Upper lobe of right lung (tissue), 1 donor: Measurements from ENCODE around the gene ZFX. TPM values are rescaled to one million over a fixed set of nuclear protein-coding genes. Genes with fewer than 3 reads are reported as not detected.

Experiments used
- ATAC-seq: fragments of 200-7000 bp; cut with Tn5 transposase; one replicate; pipeline ENCODE4 v1.9.1; 2020; ENCODE audit warnings: mild to moderate bottlenecking, moderate library complexity
- DNase-seq: peaks from one replicate; pipeline ENCODE4 v3.0.0-alpha.2; 2020
- H3K27ac ChIP-seq: fragments of 200-600 bp; one replicate; pipeline ENCODE4 v1.8.0; 2022
- H3K27me3 ChIP-seq: fragments of 200-600 bp; one replicate; pipeline ENCODE4 v1.8.0; 2022; ENCODE audit warnings: mild to moderate bottlenecking
- H3K36me3 ChIP-seq: fragments of 200-600 bp; one replicate; pipeline ENCODE4 v1.8.0; 2022
- H3K4me1 ChIP-seq: fragments of 200-600 bp; one replicate; pipeline ENCODE4 v1.8.0; 2022
- H3K4me3 ChIP-seq: fragments of 200-600 bp; one replicate; pipeline ENCODE4 v1.8.0; 2022; ENCODE audit warnings: mild to moderate bottlenecking
- H3K9me3 ChIP-seq: fragments of 200-600 bp; one replicate; pipeline ENCODE4 v1.8.0; 2022
- intact Hi-C: fragments of 100-400 bp; cut with DNase I; formaldehyde crosslinking; loops from one replicate; pipeline ENCODE4 v1.11.0; 2022
- total RNA-seq: library from RNA; stranded (reverse); fragmentation: NEBNext Ultra II Directional; extraction: Animal tissue kit (Norgen Biotek cat#: 25700); gene quantifications from one replicate; pipeline ENCODE4 v1.2.1, GENCODE V29; 2021
- TF ChIP-seq, protein P1 (sequence below): fragments of 200-600 bp; IDR thresholded peaks from one replicate; pipeline ENCODE4 v1.8.0; 2022; ENCODE audit warnings: antibody characterized with exemption
- donor health status: DM: no; HTN: yes; CAD: no; lungs with severe emphysema.

ZFX gene
- total RNA-seq, 1 donor from 2014 or later = 41.5 TPM

DNA sequence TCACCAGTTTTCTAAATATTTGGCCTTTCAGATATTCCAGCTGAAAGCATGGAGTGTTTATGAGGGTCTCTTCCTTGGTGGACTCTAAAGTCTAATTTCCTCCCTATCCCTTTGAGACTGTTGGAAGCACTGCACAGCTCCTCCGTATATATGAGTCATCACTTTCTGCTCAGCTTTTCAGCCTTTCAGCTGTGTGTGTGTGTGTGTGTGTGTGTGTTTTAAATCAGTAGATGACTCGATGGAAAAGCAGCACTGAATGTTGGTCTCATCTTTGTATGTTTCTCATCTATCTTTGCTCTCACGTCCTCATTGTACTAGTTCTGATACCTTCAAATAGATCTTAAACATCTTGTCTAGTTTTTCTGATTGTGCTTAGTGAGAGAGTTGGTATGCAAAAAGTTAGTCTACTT is 81.6 kb downstream of the ZFX start:
- DNase-seq (no peak), ATAC-seq (no peak)
- no peaks in the 10 kb centered on the region for H3K36me3 ChIP-seq
- no peak overlapping the region for H3K4me3 ChIP-seq
- H3K27ac ChIP-seq = no peak overlapping the region
- TF ChIP-seq, protein P1, sequence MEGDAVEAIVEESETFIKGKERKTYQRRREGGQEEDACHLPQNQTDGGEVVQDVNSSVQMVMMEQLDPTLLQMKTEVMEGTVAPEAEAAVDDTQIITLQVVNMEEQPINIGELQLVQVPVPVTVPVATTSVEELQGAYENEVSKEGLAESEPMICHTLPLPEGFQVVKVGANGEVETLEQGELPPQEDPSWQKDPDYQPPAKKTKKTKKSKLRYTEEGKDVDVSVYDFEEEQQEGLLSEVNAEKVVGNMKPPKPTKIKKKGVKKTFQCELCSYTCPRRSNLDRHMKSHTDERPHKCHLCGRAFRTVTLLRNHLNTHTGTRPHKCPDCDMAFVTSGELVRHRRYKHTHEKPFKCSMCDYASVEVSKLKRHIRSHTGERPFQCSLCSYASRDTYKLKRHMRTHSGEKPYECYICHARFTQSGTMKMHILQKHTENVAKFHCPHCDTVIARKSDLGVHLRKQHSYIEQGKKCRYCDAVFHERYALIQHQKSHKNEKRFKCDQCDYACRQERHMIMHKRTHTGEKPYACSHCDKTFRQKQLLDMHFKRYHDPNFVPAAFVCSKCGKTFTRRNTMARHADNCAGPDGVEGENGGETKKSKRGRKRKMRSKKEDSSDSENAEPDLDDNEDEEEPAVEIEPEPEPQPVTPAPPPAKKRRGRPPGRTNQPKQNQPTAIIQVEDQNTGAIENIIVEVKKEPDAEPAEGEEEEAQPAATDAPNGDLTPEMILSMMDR = no peak
- H3K9me3 ChIP-seq = no peaks in the 10 kb centered on the region
- intact Hi-C loops = no loop called here
- H3K27me3 ChIP-seq = no peaks in the 10 kb centered on the region
- no peaks in the 10 kb centered on the region for H3K4me1 ChIP-seq

DNA sequence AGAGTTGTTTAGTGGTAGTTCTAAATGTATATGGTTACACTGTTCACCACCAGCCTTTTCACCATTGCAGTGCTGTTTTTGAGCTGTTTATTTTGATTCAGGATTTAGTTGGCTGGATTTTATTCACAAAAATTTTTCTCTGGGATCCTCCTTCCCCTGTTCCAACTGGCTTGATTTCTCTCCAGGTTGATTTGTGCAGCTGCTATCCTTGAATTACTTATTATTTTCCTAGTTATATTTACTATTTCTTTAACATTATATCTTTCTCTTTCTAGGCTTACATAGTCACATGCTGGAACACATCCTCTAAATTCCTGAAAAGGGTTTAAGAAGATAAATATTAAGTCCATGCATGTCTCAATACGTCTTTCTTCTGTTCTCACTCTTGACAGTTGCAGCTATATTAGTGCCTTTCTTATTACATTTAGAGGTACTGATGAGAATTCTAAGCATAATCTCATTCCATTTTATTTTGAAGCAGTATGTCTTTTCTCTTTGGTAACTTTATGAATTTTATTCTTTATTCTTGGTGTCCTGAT is 82.2 kb downstream of the ZFX start:
- TF ChIP-seq, protein P1 = no peak
- intact Hi-C loops = no loop called here
- no peak overlapping the region for H3K27ac ChIP-seq
- ATAC-seq (no peak), DNase-seq (no peak)
- no peaks in the 10 kb centered on the region for H3K36me3 ChIP-seq
- H3K9me3 ChIP-seq = no peaks in the 10 kb centered on the region
- H3K27me3 ChIP-seq = no peaks in the 10 kb centered on the region
- H3K4me1 ChIP-seq = no peaks in the 10 kb centered on the region
- no peak overlapping the region for H3K4me3 ChIP-seq

DNA sequence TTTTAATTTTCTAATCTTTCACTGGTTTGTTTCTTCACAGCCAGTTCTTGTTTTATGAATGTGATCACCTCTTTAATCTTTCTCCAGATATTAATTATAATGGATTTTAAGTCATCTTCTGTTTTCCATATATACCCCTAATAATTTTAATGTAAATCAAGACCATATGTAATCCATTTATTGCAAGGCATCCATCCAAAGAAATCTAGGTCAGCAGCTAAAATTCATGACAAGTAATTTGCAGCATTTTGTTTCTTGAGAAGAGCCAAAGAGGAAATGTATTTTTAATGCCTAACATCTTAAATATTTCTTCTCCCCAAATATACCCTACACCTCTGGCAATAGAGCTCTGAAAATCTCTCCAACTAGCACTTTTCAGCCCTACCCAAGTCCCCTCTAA is 83.3 kb downstream of the ZFX start:
- no peak for ATAC-seq
- TF ChIP-seq, protein P1 = no peak
- Histone ChIP-seq H3K4me1 (no peaks in the 10 kb centered on the region), H3K36me3 (no peaks in the 10 kb centered on the region), H3K27ac (no peak overlapping the region), H3K9me3 (no peaks in the 10 kb centered on the region), H3K4me3 (no peak overlapping the region), H3K27me3 (no peaks in the 10 kb centered on the region)
- no peak for DNase-seq
- intact Hi-C loops = no loop called here

DNA sequence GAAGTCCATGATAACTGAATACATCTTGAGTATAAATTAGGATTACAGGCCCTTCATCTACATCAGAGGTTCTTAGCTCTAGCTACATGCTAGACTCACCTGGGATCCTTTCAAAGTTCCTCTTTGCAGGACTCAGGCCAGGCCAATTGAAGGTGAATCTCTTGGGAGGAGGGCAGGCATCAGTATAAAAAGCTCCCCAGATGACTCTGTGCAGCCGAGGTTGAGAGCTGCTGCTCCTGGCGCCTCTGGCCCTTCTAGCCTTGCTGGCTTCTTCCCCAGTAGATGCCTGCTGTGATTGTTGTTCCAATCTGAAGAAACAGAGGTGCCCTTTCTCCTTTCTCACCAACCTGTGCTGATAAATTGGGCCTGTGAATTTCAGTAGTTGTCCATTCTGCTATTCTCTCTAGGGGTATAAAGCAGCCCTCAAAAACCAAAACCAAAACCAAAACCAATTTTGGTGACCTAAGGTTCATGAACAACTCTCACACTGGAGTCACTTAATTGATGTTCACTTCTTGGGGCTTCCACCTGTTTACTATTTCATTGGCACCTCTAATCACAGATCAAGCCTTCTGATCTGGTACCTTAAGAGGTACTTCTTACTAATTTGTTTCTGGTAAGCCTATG is 85.7 kb downstream of the ZFX start:
- ATAC-seq (no peak), DNase-seq (no peak)
- H3K4me3 ChIP-seq = no peak overlapping the region
- no peaks in the 10 kb centered on the region for H3K4me1 ChIP-seq
- TF ChIP-seq, protein P1 = no peak
- H3K27me3 ChIP-seq = no peaks in the 10 kb centered on the region
- no peaks in the 10 kb centered on the region for H3K9me3 ChIP-seq
- intact Hi-C loops = no loop called here
- no peaks in the 10 kb centered on the region for H3K36me3 ChIP-seq
- H3K27ac ChIP-seq = no peak overlapping the region

DNA sequence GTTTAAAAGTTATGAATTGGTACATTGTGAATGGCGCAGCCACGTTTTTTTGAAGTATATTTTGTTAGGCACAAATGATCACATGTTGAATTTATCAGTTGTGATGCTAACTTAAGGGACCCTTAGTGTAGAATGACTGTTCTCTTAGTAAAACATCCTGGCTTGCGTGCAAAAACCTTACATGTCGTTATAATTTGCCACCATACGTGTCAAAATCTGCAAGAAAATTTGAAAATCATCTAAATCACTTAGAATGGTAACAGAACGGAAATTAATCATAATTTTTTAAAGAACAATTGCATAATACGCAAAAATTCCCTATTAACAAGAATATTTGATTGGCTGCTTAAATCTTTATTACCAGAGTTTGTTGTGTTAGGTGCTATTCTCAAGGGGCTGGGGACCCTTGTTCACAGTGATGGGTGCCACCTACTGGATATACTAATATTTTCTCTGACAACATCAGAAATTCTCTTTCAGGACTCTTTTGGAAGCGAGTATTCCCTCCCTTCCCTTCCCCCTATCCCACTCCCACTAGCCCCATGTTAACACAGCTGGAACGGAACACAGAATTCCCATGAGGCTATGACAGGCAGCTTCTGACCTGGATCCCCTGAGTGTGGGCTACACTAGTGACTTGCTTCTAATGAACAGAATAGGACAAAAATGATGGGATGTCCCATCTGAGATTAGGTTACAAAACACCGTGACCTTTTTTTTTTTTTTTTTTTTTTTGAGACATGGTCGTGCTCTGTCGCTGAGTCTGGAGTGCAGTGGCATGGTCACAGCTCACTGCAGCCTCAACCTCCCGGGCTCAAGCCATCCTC is 92.5 kb downstream of the ZFX start:
- peak; percentile 67 for ATAC-seq
- intact Hi-C loops = no loop called here
- no peaks in the 10 kb centered on the region for H3K9me3 ChIP-seq

More for the DNA sequence above, 92.5 kb downstream of the ZFX start:
- Histone ChIP-seq H3K4me1 (no peaks in the 10 kb centered on the region), H3K27ac (no peak overlapping the region), H3K36me3 (no peaks in the 10 kb centered on the region), H3K27me3 (no peaks in the 10 kb centered on the region), H3K4me3 (no peak overlapping the region)
- DNase-seq = no peak
- TF ChIP-seq, protein P1 = peak; percentile 40
